Glutamatergic neuron (in vitro differentiated cells): ENCODE results near the gene POLE. TPM values are rescaled to one million over a fixed set of nuclear protein-coding genes. Genes with fewer than 3 reads are reported as not detected.

Experiments
- DNase-seq: peaks from one replicate; pipeline ENCODE4 v3.0.0; 2022
- H3K27ac Mint-ChIP-seq: one replicate; pipeline ENCODE4 v1.8.0; 2020; ENCODE audit warnings: mild to moderate bottlenecking, mixed read lengths, inconsistent platforms; ENCODE audit not compliant: unreplicated experiment
- H3K27me3 Mint-ChIP-seq: one replicate; pipeline ENCODE4 v1.8.0; 2020; ENCODE audit warnings: mild to moderate bottlenecking, moderate library complexity, mixed read lengths, inconsistent platforms; ENCODE audit not compliant: unreplicated experiment
- H3K36me3 Mint-ChIP-seq: one replicate; pipeline ENCODE4 v1.8.0; 2020; ENCODE audit warnings: mild to moderate bottlenecking, mixed read lengths, inconsistent platforms; ENCODE audit not compliant: unreplicated experiment
- H3K4me1 Mint-ChIP-seq: one replicate; pipeline ENCODE4 v1.8.0; 2020; ENCODE audit warnings: mild to moderate bottlenecking, low read depth, mixed read lengths, inconsistent platforms; ENCODE audit not compliant: unreplicated experiment
- H3K4me3 Mint-ChIP-seq: one replicate; pipeline ENCODE4 v1.8.0; 2020; ENCODE audit warnings: mild to moderate bottlenecking, mixed read lengths, inconsistent platforms; ENCODE audit not compliant: unreplicated experiment
- H3K9me3 Mint-ChIP-seq: one replicate; pipeline ENCODE4 v1.8.0; 2020; ENCODE audit warnings: mild to moderate bottlenecking, moderate library complexity, mixed read lengths, inconsistent platforms; ENCODE audit not compliant: unreplicated experiment
- CTCF ChIP-seq: fragments of 200-600 bp; sonication (generic); IDR thresholded peaks from one replicate; pipeline ENCODE4 v1.5.0; 2021; ENCODE audit not compliant: partially characterized antibody, unreplicated experiment
- total RNA-seq: library from RNA; stranded (reverse); fragmentation: NEBNext Ultra II Directional; extraction: Animal tissue kit (Norgen Biotek cat#: 25700); gene quantifications from one replicate; pipeline ENCODE4 v1.2.1, GENCODE V29; 2021; ENCODE audit not compliant: unreplicated experiment

The POLE gene
- total RNA-seq, 1 donor from 2014 or later: 38.6 TPM

GRCh38 chr12:132669166-132669879, 17.8 kb downstream of the POLE start:
- H3K27ac Mint-ChIP-seq: no peak overlapping the region

GRCh38 chr12:132668191-132669088, 18.7 kb downstream of the POLE start:
- Mint-ChIP-seq H3K9me3 (no peaks in the 10 kb centered on the region), H3K4me1 (no peaks in the 10 kb centered on the region), H3K27ac (no peak overlapping the region), H3K27me3 (peaks cover 7% of the 10 kb centered on the region), H3K36me3 (peaks cover 4% of the 10 kb centered on the region), H3K4me3 (no peak overlapping the region)
- no peak for TF ChIP-seq CTCF
- DNase-seq: no peak

More at GRCh38 chr12:132669166-132669879, 17.8 kb downstream of the POLE start:
- Mint-ChIP-seq H3K4me1 (no peaks in the 10 kb centered on the region), H3K27me3 (peaks cover 7% of the 10 kb centered on the region), H3K9me3 (no peaks in the 10 kb centered on the region), H3K4me3 (no peak overlapping the region), H3K36me3 (peaks cover 4% of the 10 kb centered on the region)
- no peak for TF ChIP-seq CTCF
- DNase-seq: no peak

- H3K27me3 Mint-ChIP-seq: peaks cover 7% of the 10 kb centered on the region
- H3K27ac Mint-ChIP-seq: no peak overlapping the region
- DNase-seq: no peak
- no peak overlapping the region for H3K4me3 Mint-ChIP-seq
- H3K36me3 Mint-ChIP-seq: peaks cover 4% of the 10 kb centered on the region
- TF ChIP-seq CTCF: no peak
- no peaks in the 10 kb centered on the region for H3K4me1 Mint-ChIP-seq
- no peaks in the 10 kb centered on the region for H3K9me3 Mint-ChIP-seq
Measured at GRCh38 chr12:132665794-132666193, 21.3 kb downstream of the POLE start.

- DNase-seq: no peak
- H3K4me3 Mint-ChIP-seq: no peak overlapping the region
- H3K4me1 Mint-ChIP-seq: no peaks in the 10 kb centered on the region
- no peaks in the 10 kb centered on the region for H3K9me3 Mint-ChIP-seq
- peaks cover 5% of the 10 kb centered on the region for H3K27me3 Mint-ChIP-seq
- no peak overlapping the region for H3K27ac Mint-ChIP-seq
- no peak for TF ChIP-seq CTCF
- H3K36me3 Mint-ChIP-seq: peaks cover 4% of the 10 kb centered on the region
Measured at GRCh38 chr12:132665149-132665491, 22.0 kb downstream of the POLE start.
